Prostate gland (tissue), 2 donors: Measurements from ENCODE around the gene KRTAP5-3.

Experiments used
- POLR2A ChIP-seq: fragments of 450-650 bp; IDR thresholded peaks from one replicate; pipeline ENCODE4 v1.6.1; 2016; ENCODE audit warnings: antibody characterized with exemption, mild to moderate bottlenecking
- TF ChIP-seq, protein P1 (sequence below), 4 experiments: fragments of 200-600 bp in 2 of 4; fragments of 450-650 bp in 2 of 4; sonication (generic) in 2 of 4; IDR thresholded peaks; 1 replicate in 3 of 4; 2 replicates in 1 of 4; pipeline ENCODE4 v1.5.1; 2016 to 2019; ENCODE audit warnings: antibody characterized with exemption in 4 of 4, mild to moderate bottlenecking in 2 of 4, moderate library complexity in 2 of 4

DNA sequence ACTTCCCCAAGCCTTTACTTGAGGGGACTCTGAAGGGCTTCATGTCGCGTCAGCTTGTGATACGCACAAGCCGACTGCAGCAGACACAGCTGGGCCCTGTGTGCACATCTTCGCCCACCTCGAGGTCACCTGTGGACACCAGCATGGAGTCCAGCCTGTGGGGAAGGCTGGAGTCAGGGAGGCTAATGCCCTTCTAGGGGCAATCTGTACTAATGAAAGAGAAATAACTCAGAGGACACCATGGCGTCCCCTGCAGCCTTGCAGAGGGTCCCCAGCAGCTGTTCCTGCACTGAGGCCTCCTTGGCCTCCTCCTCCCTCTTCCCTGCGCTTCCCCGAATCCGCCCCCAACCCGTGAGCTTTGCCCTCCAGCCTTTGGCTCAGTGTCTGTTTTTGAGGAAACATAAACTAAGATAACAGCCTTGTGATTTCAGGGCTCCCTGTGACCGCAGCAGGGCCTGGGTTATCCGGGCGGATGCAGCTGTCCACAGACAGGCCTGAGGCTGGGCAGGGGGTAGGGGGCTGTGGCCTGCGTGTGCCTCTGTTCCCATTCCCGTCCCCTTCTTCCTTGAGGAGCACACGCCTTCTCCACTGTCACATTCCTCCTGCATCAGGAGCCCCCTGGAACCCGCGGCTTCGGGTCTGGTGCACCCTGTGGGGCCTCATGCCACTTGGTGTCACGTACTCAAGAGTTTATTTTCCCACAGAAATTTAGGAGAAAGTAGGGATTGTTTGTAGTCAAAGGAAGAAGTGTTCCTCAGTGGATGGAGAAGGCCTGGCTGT, 46.3 kb upstream of the KRTAP5-3 start:
- no peak for TF ChIP-seq POLR2A
- TF ChIP-seq, protein P1, sequence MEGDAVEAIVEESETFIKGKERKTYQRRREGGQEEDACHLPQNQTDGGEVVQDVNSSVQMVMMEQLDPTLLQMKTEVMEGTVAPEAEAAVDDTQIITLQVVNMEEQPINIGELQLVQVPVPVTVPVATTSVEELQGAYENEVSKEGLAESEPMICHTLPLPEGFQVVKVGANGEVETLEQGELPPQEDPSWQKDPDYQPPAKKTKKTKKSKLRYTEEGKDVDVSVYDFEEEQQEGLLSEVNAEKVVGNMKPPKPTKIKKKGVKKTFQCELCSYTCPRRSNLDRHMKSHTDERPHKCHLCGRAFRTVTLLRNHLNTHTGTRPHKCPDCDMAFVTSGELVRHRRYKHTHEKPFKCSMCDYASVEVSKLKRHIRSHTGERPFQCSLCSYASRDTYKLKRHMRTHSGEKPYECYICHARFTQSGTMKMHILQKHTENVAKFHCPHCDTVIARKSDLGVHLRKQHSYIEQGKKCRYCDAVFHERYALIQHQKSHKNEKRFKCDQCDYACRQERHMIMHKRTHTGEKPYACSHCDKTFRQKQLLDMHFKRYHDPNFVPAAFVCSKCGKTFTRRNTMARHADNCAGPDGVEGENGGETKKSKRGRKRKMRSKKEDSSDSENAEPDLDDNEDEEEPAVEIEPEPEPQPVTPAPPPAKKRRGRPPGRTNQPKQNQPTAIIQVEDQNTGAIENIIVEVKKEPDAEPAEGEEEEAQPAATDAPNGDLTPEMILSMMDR (IDR thresholded peaks at IDR 0.05): no peak
